Left lung (tissue), 10 donors: ENCODE measurements around the gene EIF4E1B. TPM values are rescaled to one million over a fixed set of nuclear protein-coding genes. Genes with fewer than 3 reads are reported as not detected.

Source experiments
- ATAC-seq: fragments of 200-7000 bp; cut with Tn5 transposase; one replicate; pipeline ENCODE4 v1.9.1; 2020; ENCODE audit warnings: moderate library complexity
- DNase-seq, 4 donors: peaks; one replicate each; pipeline ENCODE4 v3.0.0-alpha.2; 2013 to 2020
- H3K27ac ChIP-seq, 2 donors: fragments of 200-600 bp; sonication (generic) in 1 of 2; one replicate each; pipeline versions ENCODE4 v1.5.0 to v1.8.0; 2020 to 2021
- H3K27me3 ChIP-seq, 2 donors: fragments of 200-600 bp; sonication (generic) in 1 of 2; one replicate each; pipeline versions ENCODE4 v1.5.0 to v1.8.0; 2020 to 2021
- H3K36me3 ChIP-seq, 2 donors: fragments of 200-600 bp; sonication (generic) in 1 of 2; one replicate each; pipeline versions ENCODE4 v1.5.0 to v1.8.0; 2020 to 2021
- H3K4me1 ChIP-seq, 2 donors: fragments of 200-600 bp; one replicate each; pipeline ENCODE4 v1.8.0; 2021
- H3K4me3 ChIP-seq, 2 donors: fragments of 200-600 bp; sonication (generic) in 1 of 2; one replicate each; pipeline versions ENCODE4 v1.5.0 to v1.8.0; 2020 to 2021; ENCODE audit warnings: mild to moderate bottlenecking in 1 of 2
- H3K9me3 ChIP-seq, 2 donors: fragments of 200-600 bp; sonication (generic) in 1 of 2; one replicate each; pipeline versions ENCODE4 v1.5.0 to v1.8.0; 2020 to 2021
- CTCF ChIP-seq, 2 donors: fragments of 200-600 bp; sonication (generic) in 1 of 2; IDR thresholded peaks; one replicate each; pipeline versions ENCODE4 v1.5.0 to v1.8.0; 2021; ENCODE audit warnings: antibody characterized with exemption in 2 of 2
- intact Hi-C, 2 donors: fragments of 100-400 bp; cut with DNase I; formaldehyde crosslinking; loops; one replicate each; pipeline versions ENCODE4 v1.11.2 to v1.14.2; 2022
- polyA plus RNA-seq, 6 donors: library from polyadenylated mRNA; unstranded; fragments of 120-200 nt; gene quantifications; one replicate each; pipeline ENCODE4 v1.2.1, GENCODE V29; 2013; ENCODE audit not compliant: insufficient read length in 6 of 6
- total RNA-seq, 2 donors: library from RNA; stranded (reverse); fragmentation: NEBNext Ultra II Directional; extraction: Animal tissue kit (Norgen Biotek cat#: 25700); gene quantifications; one replicate each; pipeline ENCODE4 v1.2.1, GENCODE V29; 2021
- donor health status: DM: no; HTN: yes; CAD: no.
- donor health status: DM: no; HTN: no; CAD: no.

Gene EIF4E1B
- total and polyA plus RNA-seq, 8 donors, result 0.07 to 0.10 (median 0.08) TPM; not detected in 5

- no peak for DNase-seq
- Histone ChIP-seq H3K36me3 (no peaks in the 10 kb centered on the region), H3K27me3 (peaks cover 5 to 78% of the 10 kb centered on the region in 2 donors), H3K9me3 (no peaks in the 10 kb centered on the region), H3K4me1 (peaks cover 0 to 7% of the 10 kb centered on the region in 2 donors), H3K27ac (no peak overlapping the region), H3K4me3 (no peak overlapping the region)
- intact Hi-C loops, result no loop called here
- no peak for TF ChIP-seq CTCF (IDR thresholded peaks at IDR 0.05)
- ATAC-seq, result no peak
Measured at GRCh38 chr5:176664886-176665285, 34.4 kb downstream of the EIF4E1B start.

GRCh38 chr5:176665517-176665916, 35.0 kb downstream of the EIF4E1B start:
- Histone ChIP-seq H3K36me3 (no peaks in the 10 kb centered on the region), H3K9me3 (no peaks in the 10 kb centered on the region), H3K4me1 (peaks cover 0 to 7% of the 10 kb centered on the region in 2 donors), H3K4me3 (no peak overlapping the region), H3K27me3 (peaks cover 5 to 84% of the 10 kb centered on the region in 2 donors), H3K27ac (no peak overlapping the region)
- DNase-seq (no peak), ATAC-seq (no peak)
- no peak for TF ChIP-seq CTCF (IDR thresholded peaks at IDR 0.05)
- intact Hi-C loops, result no loop called here

GRCh38 chr5:176667637-176668036, 37.2 kb downstream of the EIF4E1B start:
- no peak for TF ChIP-seq CTCF (IDR thresholded peaks at IDR 0.05)
- no peaks in the 10 kb centered on the region for H3K9me3 ChIP-seq
- no peak overlapping the region for H3K27ac ChIP-seq
- no peaks in the 10 kb centered on the region for H3K36me3 ChIP-seq
- no peak overlapping the region for H3K4me3 ChIP-seq
- DNase-seq, result peak in 1 of 4 donors; percentile 20
- intact Hi-C loops, result no loop called here
- H3K4me1 ChIP-seq, result no peaks in the 10 kb centered on the region
- ATAC-seq, result no peak
- H3K27me3 ChIP-seq, result peaks cover 5 to 88% of the 10 kb centered on the region in 2 donors

GRCh38 chr5:176670449-176670848, 40.0 kb downstream of the EIF4E1B start:
- H3K27me3 ChIP-seq, result peaks cover 0 to 75% of the 10 kb centered on the region in 2 donors
- no peaks in the 10 kb centered on the region for H3K36me3 ChIP-seq
- TF ChIP-seq CTCF (IDR thresholded peaks at IDR 0.05), result no peak
- DNase-seq (no peak), ATAC-seq (no peak)
- intact Hi-C loops, result no loop called here
- H3K27ac ChIP-seq, result no peak overlapping the region
- H3K9me3 ChIP-seq, result no peaks in the 10 kb centered on the region
- no peak overlapping the region for H3K4me3 ChIP-seq
- no peaks in the 10 kb centered on the region for H3K4me1 ChIP-seq

- TF ChIP-seq CTCF (IDR thresholded peaks at IDR 0.05), result no peak
- Histone ChIP-seq H3K4me3 (no peak overlapping the region), H3K36me3 (no peaks in the 10 kb centered on the region), H3K27ac (no peak overlapping the region), H3K27me3 (peaks cover 0 to 65% of the 10 kb centered on the region in 2 donors), H3K9me3 (no peaks in the 10 kb centered on the region), H3K4me1 (no peaks in the 10 kb centered on the region)
- DNase-seq, result no peak
- ATAC-seq, result no peak
- intact Hi-C loops, result no loop called here
Measured at GRCh38 chr5:176671399-176671798, 40.9 kb downstream of the EIF4E1B start.
